Body of pancreas (tissue), 4 donors: ENCODE results near the gene TEX48. TPM values are rescaled to one million over a fixed set of nuclear protein-coding genes. Genes with fewer than 3 reads are reported as not detected.

Experiments used
- ATAC-seq: fragments of 150-250 bp; one replicate; pipeline ENCODE4 v1.9.1; 2016
- DNase-seq, 4 donors: peaks; one replicate each; pipeline ENCODE4 v3.0.0-alpha.2; 2019
- H3K27ac ChIP-seq, 4 donors: fragments of 200-600 bp; sonication (generic); 1 replicate in 3 of 4; 2 replicates in 1 of 4; pipeline versions ENCODE4 v1.5.1 to v1.6.1; 2016 to 2019; ENCODE audit warnings: mild to moderate bottlenecking in 1 of 4, mixed read lengths in 1 of 4, moderate library complexity in 1 of 4
- H3K27me3 ChIP-seq, 2 donors: fragments of 200-600 bp; sonication (generic); one replicate each; pipeline ENCODE4 v1.6.0; 2016; ENCODE audit warnings: mild to moderate bottlenecking in 1 of 2
- H3K36me3 ChIP-seq, 2 donors: fragments of 200-600 bp; sonication (generic); replicated peaks in 1 of 2; 2 replicates each; pipeline ENCODE4 v1.5.1; 2016; ENCODE audit warnings: low read depth in 2 of 2; ENCODE audit not compliant: insufficient read depth in 1 of 2
- H3K4me1 ChIP-seq: fragments of 200-600 bp; sonication (generic); one replicate; pipeline ENCODE4 v1.6.0; 2016
- H3K4me3 ChIP-seq, 2 donors: fragments of 200-600 bp; sonication (generic); 1 replicate in 1 of 2; 2 replicates in 1 of 2; pipeline ENCODE4 v1.5.1; 2016 to 2019
- H3K9me3 ChIP-seq, 3 donors: fragments of 200-600 bp; sonication (generic); 1 replicate in 2 of 3; 2 replicates in 1 of 3; pipeline ENCODE4 v1.5.1; 2016
- POLR2A ChIP-seq, 3 donors: fragments of 450-650 bp; IDR thresholded peaks; one replicate each; pipeline ENCODE4 v1.6.1; 2016; ENCODE audit warnings: antibody characterized with exemption in 3 of 3, mild to moderate bottlenecking in 2 of 3
- WGBS, 2 donors: methylation state at CpG; one replicate each; pipeline ENCODE4 v1.1.5; 2017; 5-methylcytosine and 5-hydroxymethylcytosine counted together
- intact Hi-C: fragments of 100-400 bp; cut with DNase I; formaldehyde crosslinking; loops from one replicate; pipeline ENCODE4 v1.15.1; 2023
- total RNA-seq, 2 donors: library from RNA; depleted of rRNA; stranded (reverse); fragments of >200 nt; gene quantifications; one replicate each; pipeline ENCODE4 v1.1.0, GENCODE V29; 2016
- TF ChIP-seq, protein P1 (sequence below), 7 experiments: fragments of 450-650 bp in 4 of 7; fragments of 200-600 bp in 3 of 7; sonication (generic) in 3 of 7; IDR thresholded peaks; one replicate each; pipeline ENCODE4 v1.5.1; 2016 to 2019; ENCODE audit warnings: antibody characterized with exemption in 7 of 7

Gene TEX48
- total RNA-seq, 2 donors from 2014 or later: not detected

DNA sequence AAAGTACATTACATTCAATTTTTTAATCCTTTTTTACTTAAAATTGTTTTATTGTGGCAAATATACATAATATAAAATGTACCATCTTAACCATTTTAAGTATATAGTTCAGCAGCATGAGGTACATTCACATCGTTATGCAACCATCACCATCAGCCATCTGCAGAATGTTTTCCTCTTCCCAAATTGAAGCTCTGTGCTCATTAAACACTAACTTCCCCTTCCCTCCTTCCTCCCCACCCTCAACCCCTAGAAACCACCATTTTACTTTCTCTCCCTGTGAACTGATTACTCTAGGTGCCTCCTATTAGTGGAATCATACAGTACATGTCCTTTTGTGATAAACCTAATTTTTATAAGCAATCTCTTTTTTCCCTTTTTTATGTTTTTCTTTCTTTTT is 40.0 kb downstream of the TEX48 start:
- ATAC-seq (no peak), DNase-seq (no peak)
- intact Hi-C loops: no loop called here
- TF ChIP-seq POLR2A (IDR thresholded peaks at IDR 0.05): no peak
- TF ChIP-seq, protein P1, sequence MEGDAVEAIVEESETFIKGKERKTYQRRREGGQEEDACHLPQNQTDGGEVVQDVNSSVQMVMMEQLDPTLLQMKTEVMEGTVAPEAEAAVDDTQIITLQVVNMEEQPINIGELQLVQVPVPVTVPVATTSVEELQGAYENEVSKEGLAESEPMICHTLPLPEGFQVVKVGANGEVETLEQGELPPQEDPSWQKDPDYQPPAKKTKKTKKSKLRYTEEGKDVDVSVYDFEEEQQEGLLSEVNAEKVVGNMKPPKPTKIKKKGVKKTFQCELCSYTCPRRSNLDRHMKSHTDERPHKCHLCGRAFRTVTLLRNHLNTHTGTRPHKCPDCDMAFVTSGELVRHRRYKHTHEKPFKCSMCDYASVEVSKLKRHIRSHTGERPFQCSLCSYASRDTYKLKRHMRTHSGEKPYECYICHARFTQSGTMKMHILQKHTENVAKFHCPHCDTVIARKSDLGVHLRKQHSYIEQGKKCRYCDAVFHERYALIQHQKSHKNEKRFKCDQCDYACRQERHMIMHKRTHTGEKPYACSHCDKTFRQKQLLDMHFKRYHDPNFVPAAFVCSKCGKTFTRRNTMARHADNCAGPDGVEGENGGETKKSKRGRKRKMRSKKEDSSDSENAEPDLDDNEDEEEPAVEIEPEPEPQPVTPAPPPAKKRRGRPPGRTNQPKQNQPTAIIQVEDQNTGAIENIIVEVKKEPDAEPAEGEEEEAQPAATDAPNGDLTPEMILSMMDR (IDR thresholded peaks at IDR 0.05): no peak
- Histone ChIP-seq H3K36me3 (peaks cover 0 to 8% of the 10 kb centered on the region in 2 donors), H3K4me3 (no peak overlapping the region), H3K9me3 (no peaks in the 10 kb centered on the region), H3K4me1 (no peaks in the 10 kb centered on the region), H3K27me3 (no peaks in the 10 kb centered on the region), H3K27ac (no peak overlapping the region)
- 75 to 88% methylated on average over 1 of the region's 1 CpG for WGBS, 2 donors

DNA sequence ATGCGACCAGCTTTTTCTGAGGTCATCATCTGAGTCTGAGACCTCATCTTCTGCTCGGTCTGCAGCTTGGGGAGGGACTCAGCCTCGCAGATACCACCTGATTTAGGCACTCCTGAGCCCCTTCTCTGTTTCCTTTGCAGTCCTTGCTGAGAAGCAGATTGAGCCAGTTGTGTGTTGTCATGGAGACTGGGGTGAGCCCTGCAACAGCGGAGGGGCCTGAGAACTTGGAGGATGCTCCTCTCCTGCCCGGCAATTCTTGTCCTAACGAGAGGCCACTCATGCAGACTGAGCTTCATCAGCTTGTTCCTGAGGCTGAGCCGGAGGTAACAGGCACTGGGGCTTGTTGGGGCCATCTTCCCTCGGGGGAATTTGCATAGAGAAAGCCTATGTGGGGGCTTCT is 43.6 kb downstream of the TEX48 start:
- WGBS, 2 donors: 94 to 96% methylated on average over 8 of the region's 8 CpGs
- Histone ChIP-seq H3K27me3 (no peaks in the 10 kb centered on the region), H3K4me1 (no peaks in the 10 kb centered on the region), H3K36me3 (peaks cover 0 to 6% of the 10 kb centered on the region in 2 donors), H3K9me3 (no peaks in the 10 kb centered on the region), H3K4me3 (no peak overlapping the region), H3K27ac (no peak overlapping the region)
- ATAC-seq (no peak), DNase-seq (no peak)
- TF ChIP-seq, protein P1 (IDR thresholded peaks at IDR 0.05): no peak
- no peak for TF ChIP-seq POLR2A (IDR thresholded peaks at IDR 0.05)
- intact Hi-C loops: no loop called here

DNA sequence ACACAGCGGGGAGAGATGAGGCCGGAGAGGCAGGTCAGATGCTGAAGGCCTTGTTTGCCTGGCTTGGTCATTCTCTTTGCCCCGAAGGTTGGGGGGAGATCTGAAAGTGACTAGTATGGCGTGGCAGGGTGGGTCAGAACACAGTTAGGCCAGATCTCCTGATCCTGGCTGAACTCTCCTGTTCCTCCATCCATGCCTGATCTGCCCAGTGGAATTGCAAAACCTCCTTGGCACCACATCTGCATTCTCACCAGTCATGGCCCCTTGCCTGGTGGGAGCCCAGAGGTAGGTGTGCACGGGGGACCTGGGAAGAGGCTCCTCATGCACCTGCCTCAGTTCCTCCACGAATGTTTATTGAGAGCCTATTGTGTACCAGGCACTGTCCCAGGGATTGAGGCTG is 47.6 kb downstream of the TEX48 start:
- Histone ChIP-seq H3K36me3 (peaks cover 0 to 5% of the 10 kb centered on the region in 2 donors), H3K4me3 (no peak overlapping the region), H3K9me3 (no peaks in the 10 kb centered on the region), H3K4me1 (no peaks in the 10 kb centered on the region), H3K27me3 (no peaks in the 10 kb centered on the region), H3K27ac (no peak overlapping the region)
- DNase-seq: no peak
- TF ChIP-seq POLR2A (IDR thresholded peaks at IDR 0.05): no peak
- TF ChIP-seq, protein P1 (IDR thresholded peaks at IDR 0.05): no peak
- intact Hi-C loops: no loop called here
- 47 to 85% methylated on average over 2 to 6 of the region's 6 CpGs for WGBS, 2 donors
- no peak for ATAC-seq

DNA sequence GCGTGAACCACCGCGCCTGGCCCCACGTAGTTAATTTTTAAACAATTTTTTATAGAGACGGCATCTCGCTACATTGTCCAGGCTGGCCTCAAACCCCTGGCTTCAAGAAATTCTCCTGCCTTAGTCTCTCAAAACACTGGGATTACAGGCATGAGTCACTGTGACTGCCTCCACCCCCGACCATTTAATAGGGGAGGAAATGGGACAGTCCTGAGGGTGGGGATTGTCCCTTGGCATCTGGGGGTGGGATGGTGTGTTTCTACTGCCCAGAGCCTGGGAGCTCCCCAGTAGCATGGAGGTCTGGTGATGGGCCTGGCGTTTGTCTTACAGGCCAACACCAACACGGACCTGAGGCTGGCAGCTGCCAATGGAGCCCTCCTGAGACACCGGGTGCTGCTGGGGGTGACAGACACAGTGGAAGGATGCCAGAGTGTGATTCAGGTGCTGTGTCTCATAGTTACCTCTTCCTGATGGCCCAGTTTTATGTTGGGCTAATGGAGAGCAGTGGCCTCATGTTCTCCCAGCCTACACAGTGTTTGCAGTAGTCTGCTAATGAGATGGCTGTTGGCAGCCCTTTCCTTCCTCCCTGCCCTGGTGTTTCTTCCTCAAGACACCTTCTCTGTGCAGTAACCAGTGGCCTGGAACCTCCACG is 48.4 kb downstream of the TEX48 start:
- DNase-seq (no peak), ATAC-seq (no peak)
- TF ChIP-seq POLR2A (IDR thresholded peaks at IDR 0.05): no peak
- TF ChIP-seq, protein P1 (IDR thresholded peaks at IDR 0.05): no peak
- no peak overlapping the region for H3K27ac ChIP-seq
- WGBS, 2 donors: 85 to 96% methylated on average over 7 to 11 of the region's 11 CpGs
- H3K4me3 ChIP-seq: no peak overlapping the region
- intact Hi-C loops: no loop called here
- no peaks in the 10 kb centered on the region for H3K4me1 ChIP-seq
- H3K36me3 ChIP-seq: peaks cover 0 to 1% of the 10 kb centered on the region in 2 donors
- H3K27me3 ChIP-seq: no peaks in the 10 kb centered on the region
- no peaks in the 10 kb centered on the region for H3K9me3 ChIP-seq

DNA sequence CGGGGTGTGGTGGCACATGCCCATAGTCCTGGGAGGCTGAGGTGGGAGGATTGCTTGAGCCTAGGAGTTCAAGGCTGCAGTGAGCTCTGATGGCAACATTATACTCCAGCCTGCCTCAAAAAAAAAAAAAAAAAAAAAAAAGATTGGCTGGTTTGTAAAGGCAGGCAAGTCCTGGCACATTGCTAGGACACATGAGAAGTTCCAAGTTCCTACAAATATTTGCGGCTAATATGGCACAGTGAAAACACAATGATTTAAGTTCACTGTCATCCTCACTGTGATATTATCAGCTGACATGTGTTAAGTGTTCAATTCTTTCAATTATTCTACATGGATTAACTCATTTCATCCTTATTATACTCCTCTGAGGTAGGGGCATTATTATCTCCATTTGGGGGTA is 50.8 kb downstream of the TEX48 start:
- Histone ChIP-seq H3K36me3 (peaks cover 0 to 1% of the 10 kb centered on the region in 2 donors), H3K9me3 (no peaks in the 10 kb centered on the region), H3K4me3 (no peak overlapping the region), H3K4me1 (no peaks in the 10 kb centered on the region), H3K27me3 (no peaks in the 10 kb centered on the region), H3K27ac (no peak overlapping the region)
- DNase-seq (no peak), ATAC-seq (no peak)
- intact Hi-C loops: no loop called here
- WGBS, 2 donors: 25 to 44% methylated on average over 2 of the region's 2 CpGs
- TF ChIP-seq, protein P1 (IDR thresholded peaks at IDR 0.05): no peak
- no peak for TF ChIP-seq POLR2A (IDR thresholded peaks at IDR 0.05)
